K562 (cell line): ENCODE data around the gene EZH1. TPM values are rescaled to one million over a fixed set of nuclear protein-coding genes. Genes with fewer than 3 reads are reported as not detected.

Source experiments
- ATAC-seq: fragments of 200-7000 bp; cut with Tn5 transposase; 3 replicates; pipeline ENCODE4 v1.9.1; 2020; ENCODE audit warnings: moderate library complexity
- BruUV-seq: library from RNA; stranded (reverse); fragments of 400-500 nt; replicated peaks from 2 replicates; lab custom pipeline; 2021; lab: Mats Ljungman, UMichigan
- CTCF ChIA-PET: fragments of 300-600 bp; formaldehyde crosslinking; extraction: SDS; loops from one replicate; lab custom pipeline; 2021; ENCODE audit warnings: low intra/inter-chr PET ratio; lab: Yijun Ruan, JAX
- POLR2A ChIA-PET: fragments of 300-600, 350-650 bp; sonication (Branson Sonifier 250); formaldehyde crosslinking; extraction: SDS; loops from one replicate; lab custom pipeline; 2021; ENCODE audit warnings: antibody characterized with exemption, inconsistent platforms; lab: Yijun Ruan, JAX
- DNase-seq, 4 experiments: peaks; one replicate each; pipeline versions ENCODE4 v3.0.0 to v3.0.0-alpha.2; 2011 to 2018; ENCODE audit warnings: low spot score in 3 of 4, mixed read lengths in 3 of 4; ENCODE audit errors: extremely low read depth in 1 of 4
- FAIRE-seq: peaks from 2 replicates; lab custom pipeline; 2011; peaks lifted over from hg19 to GRCh38; lab: Jason Lieb, UNC
- H2AFZ ChIP-seq: 2 replicates; pipeline ENCODE4 v1.6.0; 2011; ENCODE audit warnings: low read depth, low read length, control low read depth, inconsistent platforms
- H3K27ac ChIP-seq: fragments of 200-600 bp; 3 replicates; pipeline ENCODE4 v1.8.0; 2011; ENCODE audit warnings: low read depth, mild to moderate bottlenecking, control low read depth, inconsistent platforms, low read length, moderate library complexity, mixed read lengths; ENCODE audit errors: extremely low read depth
- H3K27me3 ChIP-seq, 2 experiments: fragments of 300-600 bp in 1 of 2; 2 replicates in 1 of 2; 3 replicates in 1 of 2; pipeline versions ENCODE4 v1.6.0 to v1.8.0; 2011; ENCODE audit warnings: inconsistent platforms in 2 of 2, low read length in 2 of 2, mild to moderate bottlenecking in 1 of 2, mixed read lengths in 1 of 2, moderate library complexity in 1 of 2; ENCODE audit not compliant: control insufficient read depth in 2 of 2, insufficient read depth in 2 of 2
- H3K36me3 ChIP-seq: fragments of 300-600 bp; 3 replicates; pipeline ENCODE4 v1.8.0; 2011; ENCODE audit warnings: mild to moderate bottlenecking, low read length, inconsistent platforms; ENCODE audit not compliant: control insufficient read depth, insufficient read depth
- H3K4me1 ChIP-seq, 2 experiments: fragments of 200-600 bp in 1 of 2; replicated peaks in 1 of 2; 2 replicates in 1 of 2; 3 replicates in 1 of 2; pipeline versions ENCODE4 v1.5.1 to v1.8.0; 2011; ENCODE audit warnings: inconsistent platforms in 2 of 2, low read length in 2 of 2, mild to moderate bottlenecking in 1 of 2, mixed read lengths in 1 of 2, moderate library complexity in 1 of 2; ENCODE audit not compliant: control insufficient read depth in 2 of 2, insufficient read depth in 2 of 2
- H3K4me2 ChIP-seq: 2 replicates; pipeline ENCODE4 v1.6.1; 2011; ENCODE audit warnings: low read length, control low read depth, inconsistent platforms, mixed read lengths; ENCODE audit not compliant: insufficient read depth
- H3K4me3 ChIP-seq: fragments of 200-600 bp; sonication (generic), shearing (Covaris generic); 2 replicates; pipeline ENCODE4 v1.5.1; 2016; ENCODE audit warnings: control low read depth, inconsistent platforms
- H3K79me2 ChIP-seq: fragments of 200-600 bp; 3 replicates; pipeline ENCODE4 v1.8.0; 2011; ENCODE audit warnings: low read length, inconsistent platforms; ENCODE audit not compliant: control insufficient read depth, insufficient read depth
- H3K9ac ChIP-seq, 2 experiments: 2 replicates each; pipeline versions ENCODE4 v1.6.0 to v1.6.1; 2011; ENCODE audit warnings: low read depth in 2 of 2, low read length in 2 of 2, control low read depth in 1 of 2, inconsistent platforms in 1 of 2, mild to moderate bottlenecking in 1 of 2, mixed read lengths in 1 of 2; ENCODE audit not compliant: insufficient read depth in 1 of 2
- H3K9me1 ChIP-seq: one replicate; pipeline ENCODE4 v1.6.0; 2011; ENCODE audit warnings: inconsistent platforms, mild to moderate bottlenecking, low read length, moderate library complexity; ENCODE audit not compliant: control insufficient read depth, insufficient read depth
- H3K9me3 ChIP-seq: replicated peaks from 2 replicates; pipeline ENCODE4 v1.5.1; 2011; ENCODE audit warnings: low read depth, low read length, inconsistent platforms; ENCODE audit not compliant: control insufficient read depth, insufficient read depth
- H4K20me1 ChIP-seq: replicated peaks from 2 replicates; pipeline ENCODE4 v1.6.1; 2011; ENCODE audit warnings: low read length, inconsistent platforms, mixed read lengths; ENCODE audit not compliant: control insufficient read depth, insufficient read depth
- CCNT2 ChIP-seq: IDR thresholded peaks from 2 replicates; pipeline ENCODE4 v1.6.1; 2011; ENCODE audit warnings: borderline replicate concordance, low read depth, mild to moderate bottlenecking, moderate library complexity, mixed read lengths, low read length; ENCODE audit not compliant: insufficient read length; ENCODE audit errors: extremely low read depth
- CHAMP1 ChIP-seq: fragments of 450-650 bp; IDR thresholded peaks from 2 replicates; pipeline ENCODE4 v1.6.1; 2016; ENCODE audit warnings: mild to moderate bottlenecking
- KAT8 ChIP-seq: fragments of 450-650 bp; IDR thresholded peaks from 2 replicates; pipeline ENCODE4 v1.6.1; 2016; ENCODE audit warnings: low read depth, mild to moderate bottlenecking
- MCM3 ChIP-seq: fragments of 450-650 bp; IDR thresholded peaks from 2 replicates; pipeline ENCODE4 v1.6.1; 2016
- MYBL2 ChIP-seq, 2 experiments: fragments of 450-650 bp in 1 of 2; sonication (generic) in 1 of 2; formaldehyde crosslinking in 1 of 2; IDR thresholded peaks; 2 replicates each; pipeline versions ENCODE4 v1.6.1 to v1.8.1; 2017 to 2022; ENCODE audit warnings: borderline replicate concordance in 1 of 2, inconsistent platforms in 1 of 2, low read depth in 1 of 2, mild to moderate bottlenecking in 1 of 2, missing genetic modification reagents in 1 of 2, moderate library complexity in 1 of 2
- ZNF121 ChIP-seq: sonication (generic); formaldehyde crosslinking; conservative IDR thresholded peaks from 2 replicates; pipeline ENCODE4 v1.8.0; 2022; ENCODE audit warnings: missing genetic modification reagents
- ZNF140 ChIP-seq: fragments of 250-450 bp; sonication (Bioruptor Pico); IDR thresholded peaks from 2 replicates; pipeline ENCODE4 v1.8.0; 2021; ENCODE audit warnings: moderate library complexity, mild to moderate bottlenecking, inconsistent platforms
- ZNF274 ChIP-seq: IDR thresholded peaks from 2 replicates; pipeline ENCODE4 v1.6.1; 2011; ENCODE audit warnings: low read depth, mild to moderate bottlenecking, low read length, moderate library complexity, borderline replicate concordance
- ZNF717 ChIP-seq: fragments of 250-450 bp; sonication (Bioruptor Pico); IDR thresholded peaks from 2 replicates; pipeline ENCODE4 v1.5.0; 2021
- ZNF75A ChIP-seq: fragments of 450-650 bp; formaldehyde crosslinking; IDR thresholded peaks from 2 replicates; pipeline ENCODE4 v1.4.0; 2020; ENCODE audit warnings: mild to moderate bottlenecking
- WGBS: fragments of 100-300 bp; shearing (Covaris generic); methylation state at CpG from one replicate; pipeline ENCODE4 v1.1.6; 2016; ENCODE audit warnings: low coverage, mixed read lengths; ENCODE audit not compliant: insufficient coverage; ENCODE audit errors: missing lambda C conversion rate; 5-methylcytosine and 5-hydroxymethylcytosine counted together
- in situ Hi-C: fragments of 300-500 bp; cut with MboI; formaldehyde crosslinking; loops from 4 replicates; pipeline ENCODE4 v1.15.0; 2018; ENCODE audit warnings: inconsistent platforms, mixed read lengths
- intact Hi-C: fragments of 100-400 bp; cut with micrococcal nuclease; formaldehyde crosslinking; loops from 2 replicates; pipeline ENCODE4 v1.14.2; 2022
- polyA plus RNA-seq, 8 experiments: library from polyadenylated mRNA; depleted of rRNA in 4 of 8; stranded (reverse) in 5 of 8; unstranded in 3 of 8; fragments of >200 nt; fragmentation: Nextera tagmentation in 2 of 8; fragmentation: Illumina TruSeq in 1 of 8; extraction: Ambion mirVana in 2 of 8; extraction: Trizol in 1 of 8; gene quantifications; 2 replicates each; pipeline versions ENCODE4 v1.2.1 to v1.2.3, GENCODE V29; 2011 to 2014; ENCODE audit warnings: inconsistent platforms in 1 of 8, missing spikeins in 1 of 8
- total RNA-seq, 7 experiments: library from RNA; depleted of rRNA in 6 of 7; stranded (reverse); fragments of >200 nt in 6 of 7; fragmentation: Illumina TruSeq in 2 of 7; extraction: Trizol in 2 of 7; gene quantifications; 2 replicates each; pipeline versions ENCODE4 v1.2.1 to v1.2.3, GENCODE V29; 2011 to 2021; ENCODE audit warnings: low replicate concordance in 1 of 7
- TF ChIP-seq, protein P1 (sequence below): fragments of 250-450 bp; sonication (Bioruptor Pico); IDR thresholded peaks from 2 replicates; pipeline ENCODE4 v1.4.0; 2020; ENCODE audit warnings: mild to moderate bottlenecking, moderate library complexity
- TF ChIP-seq, protein P2 (sequence below): fragments of 450-650 bp; IDR thresholded peaks from 2 replicates; pipeline ENCODE4 v1.6.1; 2016; ENCODE audit warnings: borderline replicate concordance
- TF ChIP-seq, protein P3 (sequence below): fragments of 450-650 bp; IDR thresholded peaks from 2 replicates; pipeline ENCODE4 v1.6.1; 2018; ENCODE audit not compliant: partially characterized antibody

Gene EZH1
- total and polyA plus RNA-seq, 9 of the 15 experiments (the other 6 are each of a cell fraction or from before 2014, with no cell fraction given), result 8.6 to 40.8 (median 22.9) TPM

- ATAC-seq (no peak), FAIRE-seq (no peak), DNase-seq (no peak)
- BruUV-seq, result no TSS peak
- Histone ChIP-seq H3K36me3 (peaks cover 57% of the 10 kb centered on the region), H2AFZ (no peak overlapping the region), H3K4me1 (no peaks in the 10 kb centered on the region), H4K20me1 (no peaks in the 10 kb centered on the region), H3K9ac (no peak overlapping the region), H3K4me3 (no peak overlapping the region), H3K9me3 (no peaks in the 10 kb centered on the region), H3K79me2 (no peaks in the 10 kb centered on the region), H3K9me1 (no peaks in the 10 kb centered on the region), H3K27ac (no peak overlapping the region), H3K27me3 (no peaks in the 10 kb centered on the region), H3K4me2 (no peak overlapping the region)
- 17% methylated on average over 3 of the region's 3 CpGs for WGBS
- intact Hi-C loops (loop anchor here (5.0 kb wide), 1 partner anchor 214 kb away; no protein-coding TSS in a partner anchor), in situ Hi-C loops (loop anchor here (5.0 to 10.0 kb wide), 2 partner anchors 99 to 211 kb away; partner anchors contain the start of gene BECN1)
- POLR2A ChIA-PET, result no interaction called here
- CTCF ChIA-PET, result no interaction called here
- no peak for TF ChIP-seq ZNF717 (CRISPR knock-in tag)
- TF ChIP-seq MYBL2 (IDR thresholded peaks at IDR 0.05; ENCODE audit: low read depth), result no peak
- TF ChIP-seq MYBL2 (CRISPR knock-in tag; IDR thresholded peaks at IDR 0.05; ENCODE audit: borderline replicate concordance), result no peak
- no peak for TF ChIP-seq KAT8
- TF ChIP-seq, protein P1, sequence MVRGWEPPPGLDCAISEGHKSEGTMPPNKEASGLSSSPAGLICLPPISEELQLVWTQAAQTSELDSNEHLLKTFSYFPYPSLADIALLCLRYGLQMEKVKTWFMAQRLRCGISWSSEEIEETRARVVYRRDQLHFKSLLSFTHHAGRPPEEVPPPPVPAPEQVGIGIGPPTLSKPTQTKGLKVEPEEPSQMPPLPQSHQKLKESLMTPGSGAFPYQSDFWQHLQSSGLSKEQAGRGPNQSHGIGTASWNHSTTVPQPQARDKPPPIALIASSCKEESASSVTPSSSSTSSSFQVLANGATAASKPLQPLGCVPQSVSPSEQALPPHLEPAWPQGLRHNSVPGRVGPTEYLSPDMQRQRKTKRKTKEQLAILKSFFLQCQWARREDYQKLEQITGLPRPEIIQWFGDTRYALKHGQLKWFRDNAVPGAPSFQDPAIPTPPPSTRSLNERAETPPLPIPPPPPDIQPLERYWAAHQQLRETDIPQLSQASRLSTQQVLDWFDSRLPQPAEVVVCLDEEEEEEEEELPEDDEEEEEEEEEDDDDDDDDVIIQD (CRISPR knock-in tag), result no peak
- no peak for TF ChIP-seq ZNF140 (CRISPR knock-in tag)
- TF ChIP-seq CHAMP1, result no peak
- no peak for TF ChIP-seq CCNT2
- TF ChIP-seq, protein P2, sequence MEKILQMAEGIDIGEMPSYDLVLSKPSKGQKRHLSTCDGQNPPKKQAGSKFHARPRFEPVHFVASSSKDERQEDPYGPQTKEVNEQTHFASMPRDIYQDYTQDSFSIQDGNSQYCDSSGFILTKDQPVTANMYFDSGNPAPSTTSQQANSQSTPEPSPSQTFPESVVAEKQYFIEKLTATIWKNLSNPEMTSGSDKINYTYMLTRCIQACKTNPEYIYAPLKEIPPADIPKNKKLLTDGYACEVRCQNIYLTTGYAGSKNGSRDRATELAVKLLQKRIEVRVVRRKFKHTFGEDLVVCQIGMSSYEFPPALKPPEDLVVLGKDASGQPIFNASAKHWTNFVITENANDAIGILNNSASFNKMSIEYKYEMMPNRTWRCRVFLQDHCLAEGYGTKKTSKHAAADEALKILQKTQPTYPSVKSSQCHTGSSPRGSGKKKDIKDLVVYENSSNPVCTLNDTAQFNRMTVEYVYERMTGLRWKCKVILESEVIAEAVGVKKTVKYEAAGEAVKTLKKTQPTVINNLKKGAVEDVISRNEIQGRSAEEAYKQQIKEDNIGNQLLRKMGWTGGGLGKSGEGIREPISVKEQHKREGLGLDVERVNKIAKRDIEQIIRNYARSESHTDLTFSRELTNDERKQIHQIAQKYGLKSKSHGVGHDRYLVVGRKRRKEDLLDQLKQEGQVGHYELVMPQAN, result no peak
- TF ChIP-seq MCM3, result no peak
- no peak for TF ChIP-seq ZNF75A (CRISPR knock-in tag)
- TF ChIP-seq ZNF121 (CRISPR knock-in tag), result no peak
- no peak for TF ChIP-seq ZNF274
- TF ChIP-seq, protein P3, sequence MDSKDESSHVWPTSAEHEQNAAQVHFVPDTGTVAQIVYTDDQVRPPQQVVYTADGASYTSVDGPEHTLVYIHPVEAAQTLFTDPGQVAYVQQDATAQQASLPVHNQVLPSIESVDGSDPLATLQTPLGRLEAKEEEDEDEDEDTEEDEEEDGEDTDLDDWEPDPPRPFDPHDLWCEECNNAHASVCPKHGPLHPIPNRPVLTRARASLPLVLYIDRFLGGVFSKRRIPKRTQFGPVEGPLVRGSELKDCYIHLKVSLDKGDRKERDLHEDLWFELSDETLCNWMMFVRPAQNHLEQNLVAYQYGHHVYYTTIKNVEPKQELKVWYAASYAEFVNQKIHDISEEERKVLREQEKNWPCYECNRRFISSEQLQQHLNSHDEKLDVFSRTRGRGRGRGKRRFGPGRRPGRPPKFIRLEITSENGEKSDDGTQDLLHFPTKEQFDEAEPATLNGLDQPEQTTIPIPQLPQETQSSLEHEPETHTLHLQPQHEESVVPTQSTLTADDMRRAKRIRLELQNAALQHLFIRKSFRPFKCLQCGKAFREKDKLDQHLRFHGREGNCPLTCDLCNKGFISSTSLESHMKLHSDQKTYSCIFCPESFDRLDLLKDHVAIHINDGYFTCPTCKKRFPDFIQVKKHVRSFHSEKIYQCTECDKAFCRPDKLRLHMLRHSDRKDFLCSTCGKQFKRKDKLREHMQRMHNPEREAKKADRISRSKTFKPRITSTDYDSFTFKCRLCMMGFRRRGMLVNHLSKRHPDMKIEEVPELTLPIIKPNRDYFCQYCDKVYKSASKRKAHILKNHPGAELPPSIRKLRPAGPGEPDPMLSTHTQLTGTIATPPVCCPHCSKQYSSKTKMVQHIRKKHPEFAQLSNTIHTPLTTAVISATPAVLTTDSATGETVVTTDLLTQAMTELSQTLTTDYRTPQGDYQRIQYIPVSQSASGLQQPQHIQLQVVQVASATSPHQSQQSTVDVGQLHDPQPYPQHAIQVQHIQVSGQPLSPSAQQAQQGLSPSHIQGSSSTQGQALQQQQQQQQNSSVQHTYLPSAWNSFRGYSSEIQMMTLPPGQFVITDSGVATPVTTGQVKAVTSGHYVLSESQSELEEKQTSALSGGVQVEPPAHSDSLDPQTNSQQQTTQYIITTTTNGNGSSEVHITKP, result no peak
These were observed 21.2 kb downstream of the EZH1 start for GRCh38 chr17:42723636-42724035.
